IMR-90 (cell line): ENCODE measurements around the gene AGAP6. TPM values are rescaled to one million over a fixed set of nuclear protein-coding genes. Genes with fewer than 3 reads are reported as not detected.
"Not testable (repeated sequence)": the region's sequence is repeated elsewhere in the genome, so short reads cannot be mapped to it uniquely, and the experiment has no call there.

Experiments used
- ATAC-seq: fragments of 200-7000 bp; cut with Tn5 transposase; 2 replicates; pipeline ENCODE4 v1.9.1; 2020; ENCODE audit warnings: low read depth, mild to moderate bottlenecking, moderate library complexity
- BruUV-seq: library from RNA; stranded (reverse); fragments of 400-500 nt; replicated peaks from 2 replicates; lab custom pipeline; 2021; lab: Mats Ljungman, UMichigan
- CTCF ChIA-PET: fragments of 300-600 bp; formaldehyde crosslinking; extraction: SDS; loops from one replicate; lab custom pipeline; 2021; ENCODE audit warnings: antibody characterized with exemption; lab: Yijun Ruan, JAX
- POLR2A ChIA-PET: fragments of 300-600 bp; sonication (Branson Sonifier 250); formaldehyde crosslinking; loops from one replicate; lab custom pipeline; 2022; ENCODE audit warnings: antibody characterized with exemption; ENCODE audit not compliant: unreplicated experiment; lab: Charles Lee
- DNase-seq: peaks from one replicate; pipeline ENCODE4 v3.0.0; 2013
- H2AFZ ChIP-seq: replicated peaks from 2 replicates; pipeline ENCODE3; 2013; ENCODE audit warnings: low read length, mild to moderate bottlenecking; ENCODE audit not compliant: poor library complexity
- H2AK5ac ChIP-seq: 2 replicates; pipeline ENCODE4 v1.6.1; 2013; ENCODE audit warnings: low read depth, low read length, inconsistent platforms
- H2AK9ac ChIP-seq: replicated peaks from 2 replicates; pipeline ENCODE3; 2013; ENCODE audit warnings: mild to moderate bottlenecking, low read depth, low read length, moderate library complexity; ENCODE audit not compliant: poor library complexity
- H2BK120ac ChIP-seq: 2 replicates; pipeline ENCODE4 v1.6.1; 2013; ENCODE audit warnings: low read depth, low read length, inconsistent platforms
- H2BK15ac ChIP-seq: 3 replicates; pipeline ENCODE4 v1.6.1; 2013; ENCODE audit warnings: low read depth, low read length, inconsistent platforms
- H2BK20ac ChIP-seq: 2 replicates; pipeline ENCODE4 v1.6.1; 2013; ENCODE audit warnings: low read depth, mild to moderate bottlenecking, inconsistent platforms, low read length, moderate library complexity
- H2BK5ac ChIP-seq: 2 replicates; pipeline ENCODE4 v1.6.1; 2013; ENCODE audit warnings: mild to moderate bottlenecking, low read depth, low read length, inconsistent platforms; ENCODE audit not compliant: poor library complexity, severe bottlenecking
- H3K14ac ChIP-seq: replicated peaks from 2 replicates; pipeline ENCODE4 v1.6.1; 2013; ENCODE audit warnings: low read depth, low read length, inconsistent platforms
- H3K18ac ChIP-seq: 2 replicates; pipeline ENCODE4 v1.6.1; 2013; ENCODE audit warnings: low read depth, low read length, control low read depth
- H3K23ac ChIP-seq: 2 replicates; pipeline ENCODE4 v1.6.1; 2013; ENCODE audit warnings: low read depth, low read length, inconsistent platforms
- H3K27ac ChIP-seq: 2 replicates; pipeline ENCODE4 v1.5.1; 2013; ENCODE audit warnings: mild to moderate bottlenecking, control low read depth, low read length; ENCODE audit not compliant: insufficient read depth
- H3K27me3 ChIP-seq: 2 replicates; pipeline ENCODE4 v1.6.1; 2013; ENCODE audit warnings: low read length; ENCODE audit not compliant: control insufficient read depth, insufficient read depth
- H3K36me3 ChIP-seq: 2 replicates; pipeline ENCODE4 v1.6.1; 2013; ENCODE audit warnings: low read length, mixed read lengths; ENCODE audit not compliant: control insufficient read depth, insufficient read depth
- H3K4ac ChIP-seq: 2 replicates; pipeline ENCODE4 v1.6.1; 2013; ENCODE audit warnings: low read depth, low read length, inconsistent platforms
- H3K4me1 ChIP-seq: 2 replicates; pipeline ENCODE4 v1.6.1; 2013; ENCODE audit warnings: low read length, mixed read lengths; ENCODE audit not compliant: control insufficient read depth, insufficient read depth
- H3K4me2 ChIP-seq: 2 replicates; pipeline ENCODE4 v1.6.1; 2013; ENCODE audit warnings: low read depth, mild to moderate bottlenecking, control low read depth, low read length, moderate library complexity
- H3K4me3 ChIP-seq: 2 replicates; pipeline ENCODE4 v1.5.1; 2013; ENCODE audit warnings: low read depth, mild to moderate bottlenecking, control low read depth, low read length, moderate library complexity; ENCODE audit not compliant: insufficient read depth
- H3K56ac ChIP-seq: 2 replicates; pipeline ENCODE4 v1.6.1; 2013; ENCODE audit warnings: low read length, inconsistent platforms; ENCODE audit not compliant: insufficient read depth; ENCODE audit errors: extremely low read depth
- H3K79me1 ChIP-seq, 2 experiments: 2 replicates each; pipeline ENCODE4 v1.6.1; 2013; ENCODE audit warnings: low read length in 2 of 2, inconsistent platforms in 1 of 2, low read depth in 1 of 2
- H3K9ac ChIP-seq: 2 replicates; pipeline ENCODE4 v1.6.1; 2013; ENCODE audit warnings: low read depth, low read length, control low read depth
- H3K9me1 ChIP-seq: 2 replicates; pipeline ENCODE4 v1.6.1; 2013; ENCODE audit warnings: low read length, inconsistent platforms; ENCODE audit not compliant: insufficient read depth
- H3K9me3 ChIP-seq: 2 replicates; pipeline ENCODE4 v1.6.1; 2013; ENCODE audit warnings: low read length; ENCODE audit not compliant: control insufficient read depth, insufficient read depth
- H4K20me1 ChIP-seq: 2 replicates; pipeline ENCODE4 v1.6.1; 2013; ENCODE audit warnings: low read length, inconsistent platforms; ENCODE audit not compliant: insufficient read depth
- H4K5ac ChIP-seq: 2 replicates; pipeline ENCODE4 v1.6.1; 2013; ENCODE audit warnings: mild to moderate bottlenecking, low read depth, low read length, control low read depth
- H4K8ac ChIP-seq, 2 experiments: 2 replicates each; pipeline ENCODE4 v1.6.1; 2013; ENCODE audit warnings: low read depth in 2 of 2, low read length in 2 of 2, control low read depth in 1 of 2, inconsistent platforms in 1 of 2
- H4K91ac ChIP-seq: 2 replicates; pipeline ENCODE4 v1.6.1; 2013; ENCODE audit warnings: low read depth, low read length, inconsistent platforms; ENCODE audit not compliant: insufficient read depth
- WGBS, 2 experiments: methylation state at CpG; one replicate each; pipeline versions ENCODE4 v1.1.5 to v1.1.7; 2013; ENCODE audit warnings: missing lambda C conversion rate in 2 of 2; ENCODE audit not compliant: insufficient read length in 1 of 2; ENCODE audit errors: extremely low coverage in 2 of 2; 5-methylcytosine and 5-hydroxymethylcytosine counted together
- dilution Hi-C: fragments of 300-500 bp; cut with HindIII; formaldehyde crosslinking; loops from one replicate; pipeline ENCODE4 v1.14.3; 2018; ENCODE audit warnings: low sequenced_read_pairs; ENCODE audit not compliant: unreplicated experiment
- in situ Hi-C: fragments of 300-500 bp; cut with MboI; formaldehyde crosslinking; loops from 3 replicates; pipeline ENCODE4 v1.14.3; 2019; ENCODE audit warnings: low sequenced_read_pairs, inconsistent platforms, mixed read lengths
- intact Hi-C: fragments of 100-400 bp; cut with micrococcal nuclease; formaldehyde crosslinking; loops from 2 replicates; pipeline ENCODE4 v1.10.0; 2022
- polyA plus RNA-seq, 3 experiments: library from polyadenylated mRNA; depleted of rRNA; stranded (reverse); fragments of >200 nt; gene quantifications; 2 replicates each; pipeline ENCODE4 v1.2.3, GENCODE V29; 2012; ENCODE audit warnings: low replicate concordance in 1 of 3
- total RNA-seq: library from RNA; depleted of rRNA; stranded (reverse); fragments of >200 nt; gene quantifications from 2 replicates; pipeline ENCODE4 v1.2.3, GENCODE V29; 2012

AGAP6 gene
- total and polyA plus RNA-seq, 2 of the 4 experiments (the other 2 are of a cell fraction): 2.3 to 13.6 TPM

DNA sequence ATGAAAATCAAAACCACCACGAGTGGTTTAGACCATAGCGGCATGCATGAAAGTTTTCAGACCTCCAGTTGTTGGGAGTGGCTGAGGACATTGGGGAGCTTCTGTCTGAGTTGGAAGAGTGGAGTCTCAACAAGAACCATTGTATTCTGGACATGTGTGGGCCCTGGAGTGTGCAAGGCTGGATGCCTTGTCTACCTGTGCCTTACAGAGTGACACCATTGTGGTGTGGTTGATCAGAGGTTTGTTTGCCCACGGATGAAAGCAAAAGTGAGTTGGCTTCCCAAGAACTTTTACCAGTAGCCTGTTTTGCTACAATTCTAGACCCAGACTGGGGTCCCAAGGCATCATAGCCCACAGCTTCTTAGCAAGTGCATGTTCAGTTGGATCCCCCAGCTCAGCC is 10.4 kb upstream of the AGAP6 start:
- H2BK20ac ChIP-seq, H3K4me2 ChIP-seq, CTCF ChIA-PET, H3K4me3 ChIP-seq, in situ Hi-C loops, H2BK120ac ChIP-seq, H3K18ac ChIP-seq, intact Hi-C loops, H3K14ac ChIP-seq, H3K4me1 ChIP-seq, H3K23ac ChIP-seq, H4K20me1 ChIP-seq, DNase-seq, H3K36me3 ChIP-seq, H2AK5ac ChIP-seq, H3K4ac ChIP-seq, POLR2A ChIA-PET, H3K79me1 ChIP-seq, H3K9ac ChIP-seq, H3K56ac ChIP-seq, H4K91ac ChIP-seq, BruUV-seq, H3K9me1 ChIP-seq, H2BK5ac ChIP-seq, H2AFZ ChIP-seq, H2AK9ac ChIP-seq, H2BK15ac ChIP-seq, H4K5ac ChIP-seq, H3K9me3 ChIP-seq, H4K8ac ChIP-seq, H3K27ac ChIP-seq, dilution Hi-C loops, H3K27me3 ChIP-seq, ATAC-seq: not testable (repeated sequence)
- WGBS, 2 experiments: no CpG with 5 or more reads among the region's 3 CpGs

GRCh38 chr10:49987207-49987606 is 999 bp upstream of the AGAP6 start:
- intact Hi-C loops, POLR2A ChIA-PET, H3K4ac ChIP-seq, H3K18ac ChIP-seq, H3K36me3 ChIP-seq, dilution Hi-C loops, H2AK5ac ChIP-seq, CTCF ChIA-PET, H3K4me1 ChIP-seq, BruUV-seq, H2BK20ac ChIP-seq, H3K14ac ChIP-seq, H3K27ac ChIP-seq, H3K4me2 ChIP-seq, H3K9ac ChIP-seq, H2BK120ac ChIP-seq, H3K9me1 ChIP-seq, H3K9me3 ChIP-seq, H3K79me1 ChIP-seq, H2BK5ac ChIP-seq, H4K5ac ChIP-seq, in situ Hi-C loops, H4K91ac ChIP-seq, H3K4me3 ChIP-seq, H3K56ac ChIP-seq, H3K27me3 ChIP-seq, H4K8ac ChIP-seq, H2AK9ac ChIP-seq, H2BK15ac ChIP-seq, H4K20me1 ChIP-seq, DNase-seq, H3K23ac ChIP-seq, H2AFZ ChIP-seq, ATAC-seq: not testable (repeated sequence)
- WGBS, 2 experiments: 100% methylated on average over 1 of the region's 3 CpGs; no CpG with 5 or more reads in 1 of the 2 experiments
